ENCODE measurements around the gene C4orf46.
"Not testable (repeated sequence)": the region's sequence is repeated elsewhere in the genome, so short reads cannot be mapped to it uniquely, and the experiment has no call there.

The C4orf46 gene

DNA sequence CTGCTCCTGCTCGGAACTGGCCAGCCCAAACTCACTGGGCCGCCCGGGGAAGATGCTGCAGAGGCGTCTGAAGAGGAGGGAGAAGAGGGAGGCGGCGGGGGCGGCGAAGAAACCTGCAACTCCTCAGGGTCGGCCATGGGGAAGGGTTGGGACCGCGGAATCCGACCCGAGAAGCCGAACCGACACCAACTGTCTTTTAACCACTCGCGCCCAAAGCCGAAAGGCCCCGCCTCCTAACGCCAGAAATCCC is at the start of gene C4orf46:
C4orf46 (minus strand) TSS at position 223 of the 250 bp plus-strand sequence; CDS start at position 137, 86 bp downstream.
- no peak for DNase-seq

DNA sequence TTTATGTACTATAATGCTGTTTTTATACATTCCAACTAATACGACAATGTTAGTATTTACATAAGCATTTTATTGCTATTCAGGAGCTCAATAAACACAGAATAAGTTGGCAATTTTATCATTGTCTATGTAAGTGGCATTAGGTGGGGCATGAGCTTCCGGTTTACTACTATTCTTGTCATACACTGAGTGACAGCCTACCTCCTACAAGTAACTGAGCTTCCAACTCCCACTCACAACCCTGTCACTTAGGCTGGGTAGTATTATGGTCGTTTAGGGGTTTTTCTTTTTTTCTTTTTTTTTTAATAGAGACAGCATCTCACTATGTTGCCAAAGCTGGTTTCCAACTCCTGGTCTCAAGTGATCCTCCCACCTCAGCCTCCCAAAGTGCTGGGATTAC is 44.1 kb upstream of the C4orf46 start:
- DNase-seq, result no peak

DNA sequence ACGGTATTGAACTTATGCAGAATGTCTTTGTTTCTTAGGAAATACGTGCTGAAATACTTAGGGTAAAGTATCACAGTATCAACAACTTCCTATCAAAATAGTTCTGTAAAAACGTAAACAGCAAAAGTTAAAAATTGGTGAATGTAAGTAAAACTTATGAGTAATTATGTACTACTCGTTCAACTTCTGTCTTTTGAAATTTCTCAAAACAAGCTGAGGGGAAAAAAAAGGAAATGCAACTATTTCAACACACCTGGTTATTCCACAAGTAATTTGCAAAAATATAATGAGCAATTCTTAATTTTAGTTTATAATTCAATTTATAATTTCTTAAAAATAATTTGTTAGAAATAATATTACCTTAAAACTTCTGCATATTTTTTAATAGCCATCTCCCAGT is 43.2 kb upstream of the C4orf46 start:
- no peak for DNase-seq

DNA sequence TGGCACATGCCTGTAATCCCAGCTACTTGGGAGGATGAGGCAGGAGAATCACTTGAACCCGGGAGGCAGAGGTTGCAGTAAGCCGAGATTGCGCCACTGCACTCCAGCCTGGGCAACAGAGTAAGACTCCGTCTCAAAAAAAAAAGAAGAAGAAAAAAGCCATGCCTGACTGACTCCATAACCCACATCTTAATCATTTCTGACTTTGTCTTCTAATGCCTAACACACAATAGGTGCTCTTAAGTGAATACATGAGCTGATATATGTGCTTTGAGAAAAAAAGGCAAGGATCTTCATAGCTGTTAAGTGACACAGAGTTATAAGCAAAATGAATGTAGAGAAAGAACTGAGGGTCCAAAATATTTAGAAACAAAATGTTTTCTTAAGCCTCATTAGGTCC is 40.9 kb upstream of the C4orf46 start:
- not testable (repeated sequence) for DNase-seq

DNA sequence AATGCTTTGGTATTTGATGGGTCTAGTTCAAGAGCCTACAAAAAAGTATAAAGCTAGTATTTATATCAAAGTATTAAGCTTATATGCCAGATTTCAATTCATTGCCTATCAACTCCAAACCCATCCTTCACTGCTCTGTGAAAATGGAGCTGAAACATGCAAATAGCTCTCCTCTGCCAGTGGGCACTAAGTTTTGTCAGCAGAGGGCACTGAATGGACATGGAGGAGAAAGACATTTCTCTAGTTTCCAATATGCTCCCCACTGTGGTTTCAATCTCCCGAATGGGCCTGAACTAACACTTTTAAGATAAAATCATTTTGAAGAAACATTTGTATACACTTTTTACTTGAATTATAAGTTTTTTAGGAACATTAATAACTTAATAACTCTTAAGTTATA is 39.1 kb upstream of the C4orf46 start:
- no peak for DNase-seq

DNA sequence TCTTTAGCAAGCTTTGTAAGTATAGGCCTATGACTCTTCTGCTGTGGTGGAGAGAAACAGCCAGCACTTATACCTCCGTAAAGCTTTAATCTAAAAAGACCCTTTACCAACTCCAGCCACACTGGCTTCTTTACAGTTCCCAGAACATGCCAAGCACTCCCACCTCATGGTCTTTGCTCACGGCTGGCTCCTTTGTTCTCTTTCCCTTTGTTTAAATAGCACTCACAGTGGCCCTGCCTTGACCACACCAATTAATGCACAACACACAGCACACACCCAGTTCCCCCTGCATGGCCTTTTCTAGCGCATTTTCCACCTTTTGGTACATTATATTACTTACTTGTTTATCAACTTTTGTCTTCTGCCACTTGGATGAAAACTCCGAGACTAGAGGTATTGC is 32.6 kb upstream of the C4orf46 start:
- DNase-seq, result no peak

DNA sequence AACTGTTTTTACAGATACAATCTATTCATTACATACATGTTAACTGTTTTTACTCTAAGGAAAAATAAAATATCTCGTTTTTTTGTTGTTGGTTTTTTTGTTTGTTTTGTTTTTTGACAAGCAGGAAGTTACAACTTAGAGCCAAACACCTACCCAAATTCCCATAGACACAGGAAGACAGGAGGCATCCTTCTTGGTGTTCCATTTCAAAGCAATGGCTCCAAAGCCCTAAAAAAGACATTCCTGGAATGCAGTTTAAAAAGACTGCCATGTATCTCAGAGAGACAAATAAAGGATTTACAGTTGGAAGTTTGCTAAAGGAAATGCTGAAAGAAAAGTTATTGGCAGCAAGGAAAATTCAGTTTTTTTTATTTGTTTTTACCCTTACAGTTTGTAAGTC is 17.1 kb upstream of the C4orf46 start:
- DNase-seq, result no peak

DNA sequence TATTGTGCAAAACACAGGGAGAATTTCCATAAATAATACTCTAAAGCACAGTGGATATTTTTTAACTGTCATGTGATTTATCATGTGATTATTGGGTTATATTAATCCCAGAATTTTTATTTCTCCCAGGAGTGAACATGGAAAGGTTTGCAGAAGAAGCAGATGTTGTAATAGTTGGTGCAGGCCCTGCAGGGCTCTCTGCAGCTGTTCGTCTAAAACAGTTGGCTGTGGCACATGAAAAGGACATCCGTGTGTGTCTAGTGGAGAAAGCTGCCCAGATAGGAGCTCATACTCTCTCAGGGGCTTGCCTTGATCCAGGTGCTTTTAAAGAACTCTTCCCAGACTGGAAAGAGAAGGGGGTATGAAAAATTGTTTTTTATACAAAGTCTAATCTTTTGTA is 10.4 kb upstream of the C4orf46 start:
- no peak for DNase-seq

DNA sequence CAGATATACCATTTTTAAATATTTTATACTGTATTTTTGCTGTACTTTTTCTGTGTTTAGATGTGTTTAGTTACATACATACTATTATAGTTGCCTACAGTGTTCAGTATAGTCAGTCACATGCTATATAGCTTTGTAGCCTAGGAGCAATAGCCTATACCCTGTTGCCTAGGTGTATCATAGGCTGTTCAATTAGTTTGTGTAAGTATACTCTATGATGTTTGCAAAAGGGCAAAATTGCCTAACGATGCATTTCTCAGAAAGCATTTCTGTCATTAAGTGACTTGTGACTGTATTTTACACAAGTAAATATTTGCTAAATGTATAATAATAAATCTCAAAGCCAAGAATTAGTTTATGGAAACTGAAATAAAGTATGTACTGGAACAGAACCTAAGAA is 9.9 kb upstream of the C4orf46 start:
- no peak for DNase-seq

DNA sequence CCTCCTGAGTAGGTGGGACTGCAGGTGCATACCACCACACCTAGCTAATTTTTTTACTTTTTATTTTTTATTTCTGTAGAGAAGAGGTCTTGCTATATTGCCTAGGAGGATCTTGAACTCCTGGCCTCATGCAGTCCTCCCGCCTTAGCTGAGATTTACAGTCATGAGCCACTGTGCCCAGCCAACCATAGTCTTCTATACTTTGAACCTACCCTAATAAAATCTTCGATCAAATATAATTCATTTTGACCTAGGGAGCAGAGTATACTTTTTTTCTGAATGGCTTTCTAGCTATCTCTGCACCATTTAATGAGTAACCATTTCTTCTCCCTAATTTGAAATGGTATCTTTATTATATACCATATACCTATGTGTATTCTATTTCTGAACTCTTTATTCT is 7.1 kb upstream of the C4orf46 start:
- no peak for DNase-seq

DNA sequence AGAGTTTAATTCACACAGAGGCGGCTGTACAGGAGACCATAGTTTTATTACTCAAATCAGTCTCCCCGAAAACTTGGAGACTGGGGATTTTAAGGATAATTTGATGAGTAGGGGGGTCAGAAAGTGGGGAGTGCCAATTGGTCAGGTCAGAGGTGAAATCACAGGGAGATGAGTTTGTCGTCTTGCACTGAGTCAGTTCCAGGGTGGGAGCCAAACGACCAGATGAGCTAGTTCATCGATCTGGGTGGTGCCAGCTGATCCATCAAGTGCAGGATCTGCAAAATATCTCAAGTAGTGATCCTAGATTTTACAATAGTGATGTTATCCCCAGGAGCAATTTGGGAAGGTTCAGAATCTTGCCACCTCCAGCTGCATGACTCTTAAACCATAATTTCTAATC is 4.4 kb upstream of the C4orf46 start:
- DNase-seq, result no peak

DNA sequence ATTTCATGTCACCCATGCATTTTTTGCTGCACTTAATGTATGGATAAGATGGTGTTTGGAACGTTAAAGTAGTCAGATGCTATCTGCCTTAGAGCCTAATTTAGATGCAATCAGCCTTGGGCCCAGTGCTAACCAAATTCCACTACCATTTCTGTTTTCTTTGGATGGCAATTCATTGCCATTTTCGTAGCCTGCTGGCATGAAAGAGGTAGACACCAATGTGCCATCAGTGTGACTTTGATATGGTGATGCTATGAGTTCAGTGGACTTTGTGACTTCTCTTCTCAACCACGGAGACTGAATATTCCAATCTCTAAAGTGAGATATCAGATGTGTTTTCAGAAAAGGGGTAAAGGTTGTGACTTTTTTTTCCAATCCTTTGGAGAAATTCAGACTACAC is 1.9 kb upstream of the C4orf46 start:
- DNase-seq, result no peak

DNA sequence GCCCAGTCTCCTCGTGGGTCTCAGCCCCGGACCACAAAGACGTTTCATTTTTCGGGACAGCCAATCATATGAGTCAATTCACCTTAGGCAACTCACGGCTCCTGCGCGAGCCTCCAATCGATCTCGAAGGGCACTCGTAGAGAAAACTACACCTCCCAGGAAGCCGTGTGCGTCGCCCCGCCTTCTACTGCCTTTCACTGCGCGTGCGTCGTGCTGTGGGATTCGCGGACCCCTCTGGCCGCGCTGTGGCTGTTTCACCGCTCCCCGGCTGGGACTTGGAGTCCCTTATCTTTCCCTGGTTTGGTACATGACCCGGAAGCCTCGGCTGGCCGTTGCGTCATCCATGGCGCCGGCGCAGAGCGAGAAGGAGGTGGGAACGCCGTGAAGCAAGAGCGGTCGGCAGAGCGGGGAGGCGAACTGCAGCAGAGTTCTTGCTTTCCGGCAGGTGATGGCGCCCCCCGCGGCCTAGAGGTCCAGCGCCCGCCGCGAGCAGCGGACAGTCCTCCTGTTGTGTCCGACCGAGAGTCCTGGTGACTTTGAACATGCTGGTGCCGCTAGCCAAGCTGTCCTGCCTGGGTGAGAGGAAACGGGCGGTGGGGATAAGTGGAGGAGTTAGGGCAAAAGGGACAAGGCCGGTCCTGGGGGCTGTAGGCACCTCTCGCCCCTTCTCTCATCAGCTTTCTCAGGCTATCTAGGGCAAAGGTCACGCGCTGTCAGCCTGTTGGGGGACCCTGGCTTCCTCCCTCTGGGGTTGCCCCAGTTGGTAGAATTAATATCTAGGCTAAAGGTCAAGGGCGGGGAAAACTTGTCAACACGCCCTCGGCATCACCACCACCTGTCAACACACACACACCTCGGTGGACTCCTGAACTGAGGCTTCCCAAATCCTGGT is 474 bp upstream of the C4orf46 start, which contains the start of gene ETFDH:
ETFDH (plus strand) TSS at position 382 of the 892 bp plus-strand sequence; CDS start at position 543, 161 bp downstream.
- DNase-seq, result peak; percentile 99

DNA sequence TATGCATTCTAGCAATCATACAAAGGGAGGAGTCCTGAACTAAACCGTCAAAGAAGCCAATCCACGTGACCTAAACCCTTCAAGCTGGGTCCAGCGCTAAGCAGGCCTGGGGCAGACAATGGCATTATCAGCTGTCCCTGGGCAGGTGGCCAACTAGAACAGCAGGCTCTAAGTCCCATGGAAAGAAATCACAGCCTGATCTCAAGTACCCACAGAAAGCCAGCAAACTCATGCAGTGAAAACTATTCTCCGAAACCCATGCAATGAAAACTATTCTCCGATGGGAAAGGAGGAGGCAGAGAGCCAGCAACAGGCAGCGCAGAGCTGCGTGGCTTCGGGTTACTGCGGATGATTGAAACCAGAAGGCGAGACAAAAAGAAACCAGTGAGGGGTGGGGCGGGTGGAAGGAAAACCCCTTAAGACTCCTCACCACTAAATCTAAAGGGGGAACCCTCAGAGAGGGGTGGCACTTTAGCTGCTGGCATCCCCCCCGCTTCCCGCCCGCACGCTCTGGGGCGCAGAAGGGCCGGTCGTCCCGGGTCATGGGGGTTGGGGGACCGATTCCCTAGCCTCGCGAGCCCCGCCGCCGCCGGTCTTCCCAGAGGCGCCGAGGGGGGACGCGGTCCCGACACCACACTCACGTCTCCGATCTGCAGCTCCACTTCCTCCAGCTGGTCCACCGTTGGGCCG is 567 bp downstream of the C4orf46 start:
- DNase-seq, result peak; percentile 78

DNA sequence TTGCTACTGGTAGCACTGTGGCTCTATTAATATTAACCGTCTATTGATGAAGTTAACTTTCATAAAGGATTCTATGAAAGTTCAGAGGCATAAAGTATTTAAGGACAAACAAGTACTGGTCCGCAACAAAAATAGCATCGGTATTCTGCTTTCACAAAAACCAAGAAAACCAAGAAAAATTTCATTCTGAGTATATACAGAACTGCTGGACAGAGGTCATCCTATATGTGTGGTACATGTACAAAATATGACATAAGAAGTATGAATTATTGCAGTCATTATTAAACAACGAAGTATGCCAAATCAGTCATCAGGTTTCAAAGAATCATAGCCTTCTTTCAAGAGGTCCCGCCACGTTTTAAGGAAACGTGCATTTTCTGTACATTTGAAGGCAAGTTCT is 2.4 kb downstream of the C4orf46 start:
- no peak for DNase-seq

DNA sequence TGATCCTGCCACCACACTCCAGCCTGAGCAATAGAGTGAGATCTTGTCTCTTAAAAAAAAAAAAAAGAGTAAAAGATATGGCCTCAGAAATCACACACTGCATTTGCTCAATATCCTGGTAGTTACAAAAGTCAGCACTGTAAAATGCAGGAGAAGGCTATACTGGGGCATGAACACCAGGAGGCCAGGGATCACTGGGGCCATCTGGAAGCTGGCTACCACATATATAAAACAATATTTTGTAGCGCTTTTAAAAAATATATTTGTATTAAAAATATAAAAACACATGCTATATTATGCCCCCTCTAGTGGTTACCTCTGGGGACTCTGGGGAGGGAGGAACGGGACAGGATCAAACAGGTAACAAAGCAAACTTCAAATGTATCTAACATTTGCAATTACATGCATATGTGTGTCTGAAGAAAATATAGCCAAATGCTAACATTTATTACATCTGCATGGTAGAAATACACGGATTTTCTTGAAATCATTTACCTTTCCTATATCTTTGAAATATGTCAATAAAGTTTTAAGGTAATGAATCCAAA is 4.0 kb downstream of the C4orf46 start:
- DNase-seq, result no peak

DNA sequence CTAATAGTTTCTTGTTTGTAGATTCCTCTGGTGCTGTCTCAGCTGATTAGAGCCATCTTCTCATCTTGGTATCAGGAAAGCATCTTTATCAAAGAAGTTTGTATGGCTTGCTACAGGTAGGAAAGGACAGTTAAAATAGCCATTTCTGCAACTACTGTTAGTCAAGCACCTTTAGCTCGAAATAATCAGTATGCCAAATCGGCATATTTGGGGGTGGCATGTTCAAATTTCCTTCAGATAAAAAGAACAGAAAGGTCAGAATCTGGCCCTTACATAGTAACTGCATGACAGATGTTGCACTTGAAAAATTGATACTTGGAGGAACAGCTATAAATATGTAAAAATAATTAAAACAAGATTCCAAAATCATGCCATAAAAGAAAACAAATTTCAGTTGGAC is 4.8 kb downstream of the C4orf46 start:
- DNase-seq, result no peak

DNA sequence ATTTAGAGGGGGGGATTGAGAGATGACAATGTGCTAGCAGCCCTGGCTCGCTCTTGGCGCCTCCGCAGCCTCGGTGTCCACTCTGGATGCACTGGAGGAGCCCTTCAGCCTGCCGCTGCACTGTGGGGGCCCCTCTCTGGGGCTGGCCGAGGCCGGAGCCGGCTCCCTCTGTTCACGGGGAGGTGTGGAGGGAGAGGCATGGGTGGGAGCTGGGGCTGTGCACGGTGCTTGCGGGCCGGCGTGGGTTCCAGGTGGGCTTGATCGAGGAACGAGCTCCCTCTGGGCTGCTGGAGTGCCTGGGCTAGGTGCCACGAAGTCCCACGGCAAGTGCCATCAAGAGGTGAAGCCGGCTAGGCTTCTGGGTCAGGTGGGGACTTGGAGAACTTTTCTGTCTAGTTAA is 6.9 kb downstream of the C4orf46 start:
- DNase-seq, result no peak

DNA sequence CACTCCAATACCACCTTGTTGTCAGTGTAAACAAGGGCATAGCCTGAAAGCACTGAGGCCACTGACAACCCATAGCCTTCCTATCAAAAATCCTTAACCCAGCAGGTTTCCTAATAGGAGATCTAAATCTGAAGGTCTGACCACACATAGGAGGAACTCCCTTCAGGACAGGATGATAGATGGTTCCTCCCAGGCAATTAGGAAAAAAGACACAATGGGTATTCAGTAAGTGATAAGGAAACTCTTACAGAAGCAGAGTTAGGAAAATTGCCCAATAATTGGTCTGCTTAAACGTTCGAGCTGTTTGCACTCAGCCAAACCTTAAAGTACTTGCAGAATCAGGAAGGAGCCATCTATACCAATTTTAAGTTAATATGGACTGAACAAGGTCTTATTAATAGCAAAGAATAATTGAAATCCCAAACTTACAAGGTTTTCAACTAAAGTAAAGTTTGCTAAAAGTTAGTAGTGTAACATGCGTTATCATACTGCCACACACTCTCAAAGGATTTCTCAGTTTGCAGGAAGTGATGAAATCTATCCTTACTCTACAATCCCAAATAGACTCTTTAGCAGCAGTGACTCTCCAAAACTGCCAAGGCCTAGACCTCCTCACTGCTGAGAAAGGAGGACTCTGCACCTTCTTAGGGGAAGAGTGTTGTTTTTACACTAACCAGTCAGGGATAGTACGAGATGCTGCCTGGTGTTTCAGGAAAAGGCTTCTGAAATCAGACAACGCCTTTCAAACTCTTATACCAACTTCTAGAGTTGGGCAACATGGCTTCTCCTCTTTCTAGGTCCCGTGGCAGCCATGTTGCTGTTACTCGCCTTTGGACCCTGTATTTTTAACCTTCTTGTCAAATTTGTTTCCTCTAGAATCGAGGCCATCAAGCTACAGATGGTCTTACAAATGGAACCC is 7.7 kb downstream of the C4orf46 start:
- not testable (repeated sequence) for DNase-seq

DNA sequence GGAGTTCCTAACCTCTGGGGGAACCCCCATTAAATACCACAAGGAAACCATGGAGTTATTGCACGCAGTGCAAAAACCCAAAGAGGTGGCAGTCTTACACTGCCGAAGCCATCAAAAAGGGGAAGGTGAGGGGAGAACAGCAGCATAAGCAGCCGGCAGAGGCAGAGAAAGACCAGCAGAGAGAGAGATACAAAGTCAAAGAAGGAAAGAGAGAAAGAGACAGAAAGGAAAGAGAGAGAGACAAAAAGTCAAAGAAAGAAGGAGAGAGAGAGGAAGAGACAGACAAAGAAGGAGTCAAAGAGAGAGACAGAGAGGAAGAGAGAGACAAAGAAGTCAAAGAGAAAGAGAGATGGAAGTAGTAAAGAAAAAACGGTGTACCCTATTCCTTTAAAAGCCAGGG is 8.4 kb downstream of the C4orf46 start:
- not testable (repeated sequence) for DNase-seq

DNA sequence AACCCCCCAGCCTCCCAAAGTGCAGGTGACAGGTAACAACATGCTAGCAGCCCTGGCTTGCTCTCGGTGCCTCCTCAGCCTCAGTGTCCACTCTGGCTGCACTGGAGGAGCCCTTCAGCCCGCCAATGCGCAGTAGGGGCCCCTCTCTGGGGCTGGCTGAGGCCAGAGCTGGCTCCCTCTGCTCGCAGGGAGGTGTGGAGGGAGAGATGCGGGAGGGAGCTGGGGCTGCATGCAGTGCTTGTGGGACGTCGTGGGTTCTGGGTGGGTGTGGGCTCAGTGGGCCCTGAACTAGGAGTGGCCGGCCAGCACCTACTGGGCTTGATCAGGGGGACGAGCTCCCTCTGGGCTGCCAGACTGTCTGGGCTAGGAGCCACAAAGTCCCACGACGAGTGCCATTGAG is 14.4 kb downstream of the C4orf46 start:
- DNase-seq, result no peak

DNA sequence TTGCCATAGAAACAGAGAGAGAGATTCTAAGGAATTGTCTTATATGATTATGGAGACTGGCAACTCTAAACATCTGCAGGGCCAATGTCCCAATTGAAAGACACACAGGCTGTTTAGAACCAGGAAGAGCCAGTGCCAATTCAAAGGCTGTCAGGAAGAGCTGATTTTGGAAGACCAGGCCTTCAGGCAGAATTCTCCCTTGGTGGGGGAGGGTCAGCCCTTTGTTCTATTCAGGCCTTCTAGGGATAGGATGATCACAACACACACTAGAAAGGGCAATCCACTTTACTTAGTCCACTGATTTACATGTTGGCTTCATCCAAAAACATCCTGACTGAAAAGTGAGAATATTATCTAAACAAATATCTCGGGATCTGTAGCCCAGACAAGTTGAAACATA is 15.2 kb downstream of the C4orf46 start:
- no peak for DNase-seq

DNA sequence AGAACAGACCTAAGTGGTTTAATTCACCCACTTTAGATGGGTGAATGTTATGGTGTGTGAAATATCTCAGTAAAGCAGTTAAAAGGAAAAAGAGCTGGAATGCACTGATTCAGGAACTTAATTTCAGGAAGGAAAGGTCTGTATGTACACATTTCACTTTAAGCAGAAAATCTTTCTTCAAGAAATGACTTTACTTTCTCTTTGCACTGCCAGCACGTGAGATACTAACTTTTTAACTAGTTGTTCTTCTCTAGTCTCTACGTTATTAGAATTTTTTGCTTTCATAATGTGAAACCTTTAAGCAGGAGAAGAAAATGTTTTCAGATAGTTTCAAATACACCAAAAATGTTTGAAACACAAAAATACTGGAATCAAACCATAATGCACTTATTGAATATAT is 18.8 kb downstream of the C4orf46 start:
- no peak for DNase-seq
